SH-SY5Y (cell line): Measurements from ENCODE around the gene SCN9A.

Source experiments
- GATA2 ChIP-seq: IDR thresholded peaks from 2 replicates; pipeline ENCODE4 v1.6.1; 2011; ENCODE audit warnings: mild to moderate bottlenecking, low read depth, low read length
- GATA3 ChIP-seq: IDR thresholded peaks from 2 replicates; pipeline ENCODE4 v1.6.1; 2011; ENCODE audit warnings: low read depth, mild to moderate bottlenecking, low read length, moderate library complexity

- TF ChIP-seq GATA3 (no peak; the same call in 1 of the 2 replicates), GATA2 (no peak)
These were observed 36.9 kb downstream of the SCN9A start for GRCh38 chr2:166338831-166339339.
